GM21529 (cell line): ENCODE results near the gene FAM221B.
A peak's percentile ranks its signal among the peaks of the same experiment; 100 is the strongest.

Experiments used
- ATAC-seq: cut with Tn5 transposase; IDR thresholded peaks from one replicate; pipeline ENCODE4 v1.9.1; 2021; ENCODE audit not compliant: unreplicated experiment

Gene FAM221B

GRCh38 chr9:35822926-35823325, 5.6 kb downstream of the FAM221B start:
- ATAC-seq, result no peak

GRCh38 chr9:35820076-35820475, 8.5 kb downstream of the FAM221B start:
- no peak for ATAC-seq

- ATAC-seq, result no peak
Measured at GRCh38 chr9:35818341-35818740, 10.2 kb downstream of the FAM221B start.

- no peak for ATAC-seq
Measured at GRCh38 chr9:35816708-35817107, 11.8 kb downstream of the FAM221B start.

- ATAC-seq, result peak; percentile 74
Measured at GRCh38 chr9:35814841-35815543, 13.5 kb downstream of the FAM221B start, which contains the start of gene HINT2. TSS of gene HINT2 (minus strand) at chr9:35815042. CDS start at chr9:35814979, 63 bp downstream.

- ATAC-seq, result peak; percentile 33
Measured at GRCh38 chr9:35814106-35814840, 14.3 kb downstream of the FAM221B start.

- no peak for ATAC-seq
Measured at GRCh38 chr9:35813434-35814105, 15.0 kb downstream of the FAM221B start.

- ATAC-seq, result peak; percentile 60
Measured at GRCh38 chr9:35812025-35812602, 16.4 kb downstream of the FAM221B start, which contains the start of gene SPAG8. TSS of gene SPAG8 (minus strand) at chr9:35812262. CDS start at chr9:35812147, 115 bp downstream.

GRCh38 chr9:35811381-35812024, 17.0 kb downstream of the FAM221B start:
- no peak for ATAC-seq

- ATAC-seq, result no peak
Measured at GRCh38 chr9:35810122-35810521, 18.4 kb downstream of the FAM221B start.

- ATAC-seq, result no peak
Measured at GRCh38 chr9:35808433-35808832, 20.1 kb downstream of the FAM221B start.

GRCh38 chr9:35806101-35806500, 22.4 kb downstream of the FAM221B start:
- ATAC-seq, result no peak

GRCh38 chr9:35801328-35802128, 27.0 kb downstream of the FAM221B start:
- no peak for ATAC-seq

- ATAC-seq, result no peak
Measured at GRCh38 chr9:35800530-35800929, 28.0 kb downstream of the FAM221B start.

- no peak for ATAC-seq
Measured at GRCh38 chr9:35798658-35799374, 29.7 kb downstream of the FAM221B start.

- ATAC-seq, result no peak
Measured at GRCh38 chr9:35797311-35798109, 31.0 kb downstream of the FAM221B start.

- ATAC-seq, result no peak
Measured at GRCh38 chr9:35795695-35796094, 32.8 kb downstream of the FAM221B start.

- ATAC-seq, result no peak
Measured at GRCh38 chr9:35793461-35793860, 35.1 kb downstream of the FAM221B start.

- no peak for ATAC-seq
Measured at GRCh38 chr9:35792826-35793225, 35.7 kb downstream of the FAM221B start.
